GM21717 (cell line): ENCODE data around the gene DOCK1.
"Not testable (repeated sequence)": the region's sequence is repeated elsewhere in the genome, so short reads cannot be mapped to it uniquely, and the experiment has no call there.

Experiments used
- ATAC-seq: cut with Tn5 transposase; IDR thresholded peaks from one replicate; pipeline ENCODE4 v1.9.1; 2021; ENCODE audit warnings: mild to moderate bottlenecking, moderate library complexity; ENCODE audit not compliant: unreplicated experiment

The DOCK1 gene

DNA sequence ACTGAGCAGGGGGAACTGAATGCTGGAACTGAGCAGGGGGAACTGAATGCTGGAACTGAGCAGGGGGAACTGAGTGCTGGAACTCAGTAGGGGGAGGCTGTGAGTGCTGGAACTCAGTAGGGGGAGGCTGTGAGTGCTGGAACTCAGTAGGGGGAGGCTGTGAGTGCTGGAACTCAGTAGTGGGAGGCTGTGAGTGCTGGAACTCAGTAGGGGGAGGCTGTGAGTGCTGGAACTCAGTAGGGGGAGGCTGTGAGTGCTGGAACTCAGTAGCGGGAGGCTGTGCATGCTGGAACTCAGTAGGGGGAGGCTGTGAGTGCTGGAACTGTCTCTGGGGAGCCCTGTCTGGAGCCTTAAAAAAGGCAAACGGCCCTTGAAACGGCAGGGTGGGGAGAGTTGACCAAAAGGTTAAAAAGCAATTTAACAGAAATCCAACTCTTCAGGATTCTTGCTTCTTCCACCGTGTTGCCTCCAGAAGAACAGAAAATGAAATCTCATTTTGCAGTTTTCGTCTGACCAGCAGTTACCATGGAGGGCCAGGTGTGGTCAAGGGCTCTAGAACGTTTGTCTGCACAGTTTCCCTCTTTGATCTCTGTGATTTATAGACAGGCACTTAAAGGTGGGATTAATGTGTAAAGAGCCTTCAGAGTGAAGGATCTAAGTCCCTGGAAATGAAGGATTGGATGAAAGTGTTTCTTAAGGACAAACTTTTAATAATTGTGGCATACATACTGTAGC lies 19.1 kb downstream of the DOCK1 start:
- ATAC-seq, result no peak

DNA sequence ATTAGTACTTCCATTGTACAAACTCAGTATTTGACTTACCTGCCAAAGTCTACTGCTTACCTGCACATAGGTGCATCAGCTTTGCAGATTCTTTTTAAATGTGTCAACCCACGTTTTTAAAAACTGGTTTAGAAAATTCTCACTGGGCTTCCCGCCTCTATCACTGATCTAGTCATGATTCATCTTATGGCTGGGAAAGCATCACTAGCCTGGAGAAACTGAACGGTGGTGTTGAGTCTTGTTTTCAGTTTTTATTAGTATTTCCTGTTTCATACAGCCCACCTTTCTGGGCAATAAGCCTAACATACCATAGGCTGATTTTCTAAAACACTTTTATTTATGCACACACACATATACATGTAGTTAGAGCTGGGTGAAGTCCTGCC lies 19.7 kb downstream of the DOCK1 start:
- ATAC-seq, result no peak

DNA sequence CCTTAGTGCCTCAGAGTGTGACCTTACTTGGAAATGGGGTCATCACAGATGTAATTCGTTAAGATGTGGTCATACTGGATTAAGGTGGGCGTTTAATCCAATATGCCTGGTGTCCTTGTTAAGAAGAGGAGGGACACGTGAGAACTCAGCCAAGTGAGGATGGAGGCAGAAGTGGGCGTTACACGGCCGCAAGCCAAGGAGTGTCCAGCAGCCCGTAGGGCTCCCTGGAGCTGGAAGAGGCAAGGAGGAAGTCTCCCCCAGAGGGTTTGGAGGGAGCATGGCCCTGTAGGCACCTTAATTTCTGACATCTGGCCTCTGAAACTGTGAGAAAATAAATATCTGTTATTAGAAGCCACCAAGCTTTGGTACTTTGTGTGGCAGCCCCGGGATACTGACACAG lies 21.3 kb downstream of the DOCK1 start:
- no peak for ATAC-seq

DNA sequence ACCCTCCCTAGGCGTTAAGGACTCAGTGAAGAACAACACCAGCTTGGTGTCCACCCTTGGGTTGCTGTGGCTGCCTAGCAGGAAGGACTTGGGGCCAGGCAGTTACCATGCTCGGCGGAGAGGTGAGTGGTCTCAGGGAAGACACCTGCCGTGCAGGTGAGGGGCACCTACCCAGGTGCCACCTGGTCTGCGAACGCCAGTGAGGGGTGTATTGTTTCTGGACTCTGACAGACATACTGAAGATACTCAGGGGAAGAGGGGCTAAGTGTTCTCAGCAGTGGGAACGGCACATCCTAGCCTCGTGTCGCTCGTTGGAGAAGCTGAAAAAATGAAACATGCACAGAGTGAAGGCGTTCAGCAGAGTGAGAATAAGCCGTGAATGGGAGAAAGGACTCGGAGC lies 22.6 kb downstream of the DOCK1 start:
- no peak for ATAC-seq

DNA sequence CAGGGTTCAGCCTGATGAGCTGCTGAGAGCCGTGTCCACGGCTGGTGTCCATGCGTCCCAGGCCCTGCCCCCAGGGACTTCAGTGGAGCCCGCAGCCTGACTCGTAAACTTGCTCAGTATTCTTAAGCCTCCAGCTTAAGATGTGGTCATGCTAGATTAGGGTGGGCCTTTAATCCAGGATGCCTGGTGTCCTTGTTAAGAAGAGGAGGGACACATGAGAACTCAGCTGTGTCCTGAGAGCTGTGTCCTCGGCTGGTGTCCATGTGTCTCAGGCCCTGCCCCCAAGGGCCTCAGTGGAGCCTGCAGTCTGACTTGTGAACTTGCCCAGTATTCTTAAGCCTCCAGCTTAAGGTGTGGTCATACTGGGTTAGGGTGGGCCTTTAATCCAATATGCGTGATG lies 23.0 kb downstream of the DOCK1 start:
- ATAC-seq, result no peak

DNA sequence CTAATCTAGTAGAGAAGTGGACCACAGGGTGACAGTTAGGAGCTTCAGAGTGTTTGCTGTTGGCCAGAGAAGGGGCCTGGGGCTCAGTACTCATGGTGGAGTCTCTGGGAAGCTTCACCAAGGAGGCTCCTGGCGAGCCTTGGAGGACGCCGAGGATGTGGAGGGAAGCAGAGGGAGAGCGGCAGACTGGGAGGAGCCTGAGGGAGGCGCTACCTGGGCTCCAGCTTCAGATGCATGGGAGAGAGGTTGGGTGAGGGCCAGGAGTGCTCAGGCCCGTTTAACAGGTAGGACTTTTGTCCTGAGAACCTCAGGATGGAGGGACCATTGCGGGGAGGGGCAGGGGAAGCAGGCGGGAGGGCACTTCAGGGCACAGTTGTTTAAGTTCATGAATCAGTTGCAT lies 24.2 kb downstream of the DOCK1 start:
- no peak for ATAC-seq

DNA sequence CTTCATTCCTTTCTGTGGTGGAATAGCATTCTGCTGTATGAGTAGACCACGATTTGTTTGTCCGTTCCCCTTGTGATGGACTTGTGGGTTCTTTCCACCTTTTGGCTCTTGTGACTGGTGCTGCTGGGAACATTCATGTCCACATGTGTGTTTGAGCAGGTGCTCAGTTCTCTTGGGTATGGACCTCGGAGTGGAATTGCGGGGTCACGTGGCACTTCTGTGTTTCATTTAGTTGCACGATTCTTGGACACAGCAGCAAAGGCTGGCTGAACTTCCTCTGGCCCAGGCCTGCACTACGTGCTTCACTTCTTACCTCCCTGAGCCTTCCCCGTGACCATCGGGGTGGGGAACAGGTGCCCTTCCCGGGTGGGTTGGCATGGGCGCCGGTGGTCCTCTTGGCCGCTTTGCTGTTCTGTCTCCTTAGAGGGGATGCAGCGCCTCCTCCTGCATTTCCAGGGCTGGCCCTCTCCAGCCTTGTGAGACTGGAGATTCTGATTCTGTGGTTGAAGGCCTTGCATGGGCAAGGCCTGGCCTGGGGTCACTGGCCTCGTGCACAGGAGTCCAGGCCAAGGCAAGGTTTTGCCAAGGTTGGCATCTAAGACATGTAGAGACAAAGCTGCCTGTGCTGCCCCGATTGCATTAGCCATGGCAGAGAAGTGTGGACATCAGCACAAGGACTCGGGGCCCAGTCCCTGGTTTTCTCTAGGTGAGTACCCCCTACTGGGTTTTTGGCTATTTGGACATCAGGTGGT lies 25.1 kb downstream of the DOCK1 start:
- ATAC-seq, result no peak

DNA sequence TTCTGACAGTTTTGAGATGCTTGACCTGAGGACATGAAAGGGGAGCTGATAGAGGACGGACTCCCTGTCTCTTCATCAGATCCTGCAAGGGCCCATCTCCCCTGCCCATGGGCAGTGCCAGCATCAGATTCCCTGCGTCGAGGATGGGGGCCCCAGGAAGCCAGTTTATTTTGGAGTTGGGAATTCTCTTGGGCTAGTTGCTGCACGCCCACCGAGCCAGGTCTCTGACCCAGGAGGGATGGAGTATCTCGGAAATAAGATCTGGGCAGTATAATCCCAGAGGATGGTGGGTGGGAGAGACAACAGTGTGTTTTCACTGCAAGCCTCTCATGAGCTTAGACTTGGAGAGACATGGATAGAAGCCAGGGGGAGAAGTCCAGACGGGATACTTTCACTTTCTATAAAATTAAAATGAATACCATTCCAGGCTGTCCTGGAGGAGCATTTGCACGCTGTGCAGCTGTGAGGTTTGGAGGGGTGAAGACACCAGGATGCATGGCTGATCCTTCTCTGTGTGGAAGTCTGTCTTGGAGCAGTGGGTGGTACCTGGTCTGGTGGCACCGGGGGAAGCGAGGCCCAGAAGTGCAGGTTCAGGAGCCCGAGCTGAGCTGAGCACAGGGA lies 25.8 kb downstream of the DOCK1 start:
- no peak for ATAC-seq

DNA sequence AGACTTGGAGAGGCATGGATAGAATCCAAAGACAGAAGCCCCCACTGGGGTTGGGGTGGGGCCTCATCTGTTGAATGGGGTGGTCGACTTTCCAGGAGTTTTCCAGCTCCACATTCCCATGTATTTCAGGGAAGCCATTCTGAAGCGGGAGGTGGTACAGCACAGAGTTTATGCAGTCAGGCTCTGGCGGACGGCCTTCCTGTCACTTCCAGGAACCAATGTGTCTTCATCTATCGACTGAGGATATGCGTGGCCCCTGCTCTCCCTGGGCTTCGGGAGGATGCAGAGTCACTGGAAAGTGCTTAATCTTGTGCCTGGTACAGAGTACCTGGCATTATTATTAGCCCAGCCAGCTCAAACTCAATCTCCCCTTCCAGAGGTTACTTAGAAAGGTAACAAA lies 26.3 kb downstream of the DOCK1 start:
- ATAC-seq, result no peak

DNA sequence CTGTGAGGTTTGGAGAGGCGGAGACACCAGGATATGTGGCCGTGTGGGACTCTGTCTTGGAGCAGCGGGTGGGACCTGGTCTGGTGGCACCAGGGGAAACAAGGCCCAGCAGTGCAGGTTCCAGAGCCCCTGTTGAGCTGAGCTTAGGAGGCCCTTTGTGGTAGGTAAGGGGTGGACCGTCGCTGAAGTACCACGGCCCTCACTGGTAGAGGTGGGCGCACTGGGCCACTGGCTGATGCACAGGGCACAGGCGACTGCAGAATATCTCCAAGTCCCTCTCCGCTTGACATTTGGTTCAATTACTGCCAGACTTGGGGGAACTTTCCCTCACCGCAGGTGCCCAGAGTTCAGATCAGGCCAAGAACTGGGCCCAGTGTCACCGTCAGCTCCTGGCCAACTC lies 27.3 kb downstream of the DOCK1 start:
- ATAC-seq, result no peak

DNA sequence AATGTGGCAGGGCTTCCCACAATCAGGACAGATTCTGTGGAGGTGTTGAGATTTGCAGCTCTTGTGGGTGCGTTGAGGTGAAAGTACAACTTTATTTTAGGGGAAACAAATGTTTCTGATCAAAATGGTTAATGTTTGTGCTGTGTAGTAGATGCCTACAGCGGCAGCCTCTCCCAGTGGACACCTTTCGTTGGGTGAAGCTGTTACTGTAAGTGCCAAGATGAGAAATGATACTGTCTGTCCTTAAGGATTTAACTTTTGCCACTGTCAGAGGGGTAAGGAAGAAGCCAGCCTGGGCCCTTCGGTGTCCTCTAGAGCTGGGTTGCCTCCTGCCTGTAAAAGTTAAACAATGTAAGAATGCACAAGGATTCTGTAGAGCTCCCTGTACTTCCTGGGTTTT lies 27.9 kb downstream of the DOCK1 start:
- ATAC-seq, result no peak

DNA sequence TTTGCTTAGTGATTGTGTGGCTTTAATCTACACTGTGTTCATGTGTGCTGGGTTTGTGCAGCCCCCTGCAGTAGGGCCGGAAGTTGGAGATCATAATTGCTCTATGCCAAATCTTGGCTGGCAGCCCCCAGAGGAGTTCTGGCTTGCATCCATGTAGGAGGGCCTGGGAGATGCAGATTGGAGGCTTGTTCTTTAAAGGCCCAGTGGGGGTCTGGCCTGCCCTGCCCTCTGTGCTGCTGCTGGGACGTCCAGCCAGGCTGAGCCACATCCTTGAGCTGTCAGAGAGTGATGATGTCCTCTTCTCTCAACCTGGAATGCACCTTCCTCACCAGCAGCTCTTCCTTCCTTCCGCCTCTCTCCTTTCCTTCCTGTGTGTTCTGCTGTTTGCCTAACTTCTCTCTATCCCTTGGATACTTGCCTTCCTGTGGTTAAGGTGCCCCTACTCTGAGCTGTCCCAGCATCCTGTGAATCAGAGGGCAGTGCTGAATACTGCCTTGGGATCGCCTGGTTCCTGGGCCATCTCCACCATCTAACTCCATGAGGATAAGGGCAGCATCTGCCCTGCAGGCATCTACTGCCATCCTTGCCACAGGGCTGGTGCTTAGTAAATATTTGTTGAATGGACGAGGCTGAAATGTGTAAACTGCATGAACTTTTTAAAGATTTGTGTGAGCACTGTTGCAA lies 30.2 kb downstream of the DOCK1 start:
- ATAC-seq, result no peak

DNA sequence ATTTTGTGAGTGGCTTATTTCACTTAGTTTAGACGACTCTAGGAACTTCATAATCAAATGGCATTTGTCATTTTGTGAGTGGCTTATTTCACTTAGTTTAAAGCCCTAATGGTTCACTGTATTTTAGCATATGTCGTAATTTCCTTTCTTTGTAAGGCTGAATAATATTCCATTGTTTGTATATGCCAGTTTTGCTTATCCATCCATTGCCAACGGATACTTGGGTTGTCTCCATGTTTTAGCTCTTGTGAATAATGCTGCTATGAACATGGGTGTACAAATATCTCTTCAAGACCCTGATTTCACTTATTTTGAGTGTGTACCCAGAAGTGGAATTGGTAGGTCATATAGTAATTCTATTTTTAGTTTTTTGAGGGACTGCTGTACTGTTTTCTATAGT lies 31.8 kb downstream of the DOCK1 start:
- ATAC-seq, result no peak

DNA sequence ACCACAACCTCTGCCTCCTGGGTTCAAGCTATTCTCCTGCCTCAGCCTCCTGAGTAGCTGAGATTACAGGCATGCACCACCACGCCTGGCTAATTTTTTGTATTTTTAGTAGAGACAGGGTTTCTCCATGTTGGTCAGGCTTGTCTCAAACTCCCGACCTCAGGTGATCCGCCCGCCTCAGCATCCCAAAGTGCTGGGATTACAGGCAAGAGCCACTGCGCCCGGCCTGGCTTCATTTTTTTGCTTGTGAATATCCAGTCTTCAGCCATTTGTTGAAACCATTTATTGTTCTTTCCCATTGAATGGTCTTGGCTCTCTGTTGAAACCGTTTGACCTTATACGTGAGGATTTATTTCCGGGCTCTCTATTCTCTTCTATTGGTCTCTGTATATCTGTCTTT lies 32.9 kb downstream of the DOCK1 start:
- not testable (repeated sequence) for ATAC-seq

DNA sequence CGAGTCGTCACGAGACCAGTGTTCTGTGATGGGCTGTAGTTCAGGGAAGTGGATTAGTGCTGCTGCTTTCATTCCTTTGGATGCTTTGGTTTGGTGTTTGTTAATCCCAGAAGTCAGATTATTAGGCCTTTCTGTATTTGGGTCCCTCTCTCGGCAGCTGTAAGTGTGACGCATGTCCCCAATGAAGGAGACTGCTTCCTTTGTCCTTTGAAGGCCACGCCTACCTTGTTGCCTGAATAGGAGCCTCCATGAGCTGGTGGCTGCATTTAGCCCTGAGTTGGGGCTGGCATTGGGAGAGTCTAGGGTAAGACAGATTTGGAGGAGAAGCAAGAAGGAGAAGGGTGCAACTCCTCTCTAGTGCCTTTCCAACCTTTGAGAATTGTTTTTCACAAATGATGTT lies 34.5 kb downstream of the DOCK1 start:
- no peak for ATAC-seq

DNA sequence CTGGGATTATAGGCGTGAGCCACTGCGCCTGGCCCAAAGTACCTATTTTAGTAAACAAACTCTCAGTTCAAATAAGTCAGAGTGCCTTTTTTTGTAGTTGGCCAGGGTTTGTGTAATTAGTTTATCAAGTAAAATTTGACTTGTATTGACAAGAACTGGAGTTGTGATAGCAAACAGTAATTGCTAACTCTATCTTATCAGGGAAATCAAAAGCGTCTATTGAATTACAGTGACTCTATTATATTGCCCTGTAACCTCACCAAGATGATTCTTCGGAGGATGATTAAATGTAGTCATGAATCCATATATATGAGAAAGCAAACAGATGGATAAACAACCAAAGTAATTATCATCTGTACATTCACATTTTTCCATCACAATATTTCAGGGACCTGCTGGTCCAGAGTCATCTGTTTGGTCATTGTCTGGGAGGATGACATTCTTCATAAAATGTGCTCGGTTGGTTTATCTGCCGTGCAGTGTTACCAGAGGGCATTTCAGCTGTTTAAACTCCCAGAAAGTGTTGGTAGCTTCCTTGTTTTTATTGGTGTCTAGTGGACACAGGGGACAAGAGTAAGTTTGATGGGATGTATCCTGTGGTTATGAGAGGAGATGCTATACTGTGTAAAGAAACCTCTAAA lies 35.6 kb downstream of the DOCK1 start:
- ATAC-seq, result no peak

DNA sequence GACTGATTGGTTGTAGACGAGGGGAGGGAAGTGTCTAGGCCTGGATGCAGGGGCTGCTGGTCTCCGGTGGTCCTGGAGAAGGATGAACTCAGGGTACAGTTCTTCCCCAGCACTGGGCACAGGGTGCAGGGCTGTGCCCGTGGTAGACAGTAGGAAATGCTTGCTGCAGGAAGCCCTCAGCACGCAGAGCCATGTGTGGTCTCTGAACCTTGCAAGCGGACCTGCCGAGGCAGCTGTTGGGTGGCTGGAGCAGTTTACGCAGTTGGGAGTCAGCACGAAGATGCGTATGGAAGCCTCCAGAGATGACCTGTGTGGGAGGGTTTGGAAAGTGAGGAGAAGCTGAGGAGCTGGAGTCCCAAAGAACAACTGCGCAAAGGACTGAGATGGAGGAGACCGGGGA lies 39.0 kb downstream of the DOCK1 start:
- ATAC-seq, result no peak

DNA sequence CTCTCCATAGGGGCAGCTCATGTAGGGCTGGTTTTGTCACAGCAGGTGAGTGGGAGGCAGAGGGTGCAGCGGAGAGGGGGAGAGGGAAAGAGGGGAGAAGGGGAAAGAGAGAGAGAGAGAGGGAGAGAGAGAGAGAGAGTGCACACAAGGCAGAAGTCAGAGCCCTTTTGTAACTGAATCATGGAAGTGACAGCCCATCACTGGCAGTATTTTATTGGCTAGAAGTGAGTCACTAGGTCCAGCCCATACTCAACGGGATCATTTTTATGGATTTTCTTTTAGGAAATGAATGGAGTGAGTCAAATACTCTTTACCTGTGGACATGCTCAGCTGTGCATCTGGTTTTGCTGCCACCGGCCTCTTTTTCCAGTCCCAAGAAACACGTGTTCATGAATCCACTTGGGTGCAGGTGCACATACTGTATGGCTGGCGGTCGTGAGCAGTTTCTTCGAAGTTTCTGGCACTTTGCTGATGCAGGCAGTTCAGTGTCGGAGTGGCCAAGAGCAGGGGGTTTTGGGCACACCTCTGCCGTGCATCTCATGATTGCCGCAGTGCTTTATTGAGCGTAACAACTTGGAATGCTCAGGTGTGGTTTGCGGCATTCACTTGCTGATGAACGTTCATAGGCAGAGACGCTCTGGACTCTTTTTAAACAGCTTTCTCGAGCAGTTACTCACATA lies 40.3 kb downstream of the DOCK1 start:
- ATAC-seq, result no peak

DNA sequence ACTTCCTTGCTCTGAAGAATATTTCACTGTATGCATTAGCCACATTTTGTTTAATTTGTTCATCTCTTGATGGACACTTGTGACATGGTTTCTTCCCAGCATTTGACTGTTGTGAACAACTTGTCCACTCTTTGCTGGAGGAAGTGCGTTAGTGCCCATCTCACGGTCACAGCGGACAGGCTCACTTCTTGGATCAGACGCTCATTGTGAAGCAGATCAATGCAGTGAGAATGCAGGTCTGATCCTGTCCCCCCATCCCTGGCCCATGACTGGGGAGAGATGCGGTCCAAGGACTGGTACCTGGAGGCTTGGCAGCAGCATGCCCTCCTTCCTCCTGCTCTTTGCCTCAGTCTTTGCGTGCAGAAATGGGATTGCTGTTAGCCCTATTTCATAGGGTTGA lies 41.5 kb downstream of the DOCK1 start:
- no peak for ATAC-seq

DNA sequence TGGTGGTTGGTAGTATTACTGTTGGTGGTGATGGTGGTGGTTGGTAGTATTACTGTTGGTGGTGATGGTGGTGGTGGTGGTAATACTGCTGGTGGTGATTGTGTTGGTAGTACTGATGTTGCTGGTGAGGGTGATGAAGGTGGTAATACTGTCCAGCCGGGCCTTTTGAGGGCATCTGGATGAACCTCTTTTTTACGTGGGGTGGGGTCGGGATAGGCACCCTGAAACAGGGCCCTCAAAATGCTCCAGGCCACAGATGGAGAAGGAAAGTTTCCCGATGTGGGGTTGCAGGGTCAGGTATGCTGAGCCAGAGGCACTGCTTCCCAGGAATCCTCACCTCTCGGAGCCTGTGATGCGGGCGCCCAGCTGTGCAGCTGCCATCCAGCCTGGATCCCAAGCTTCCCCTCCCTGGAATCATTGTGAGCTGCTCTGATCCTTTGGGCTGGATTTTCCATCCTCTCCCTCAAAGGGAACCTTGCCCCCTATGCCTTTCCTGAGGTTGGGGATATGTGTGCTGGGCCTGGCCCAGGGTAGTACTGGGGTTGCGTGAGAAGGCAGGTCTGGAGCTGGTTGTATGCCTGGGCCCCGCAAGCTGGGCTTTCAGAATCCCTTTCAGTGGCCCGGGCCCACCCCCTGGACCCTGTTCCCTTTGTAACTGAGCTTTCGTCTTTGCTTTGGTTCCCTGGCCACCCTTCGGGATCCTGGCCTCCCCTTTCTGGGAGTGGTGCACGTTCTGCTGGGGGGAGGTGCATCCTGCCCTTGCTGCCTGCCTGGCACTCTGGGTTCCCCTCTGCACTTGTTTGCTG lies 43.3 kb downstream of the DOCK1 start:
- ATAC-seq, result no peak
